Neuronal stem cell (in vitro differentiated cells): ENCODE measurements around the gene ENOX1.

Source experiments
- DNase-seq: peaks from one replicate; pipeline ENCODE4 v3.0.0-alpha.2; 2013; ENCODE audit warnings: low spot score
- H2AFZ ChIP-seq: one replicate; pipeline ENCODE4 v1.6.1; 2013; ENCODE audit warnings: mild to moderate bottlenecking, low read length, inconsistent platforms
- H2AK5ac ChIP-seq: 2 replicates; pipeline ENCODE4 v1.6.1; 2013; ENCODE audit warnings: low read depth, mild to moderate bottlenecking, inconsistent platforms, low read length, moderate library complexity, mixed read lengths
- H2BK120ac ChIP-seq: 2 replicates; pipeline ENCODE4 v1.6.1; 2013; ENCODE audit warnings: low read depth, mild to moderate bottlenecking, inconsistent platforms, low read length, moderate library complexity, mixed read lengths
- H2BK12ac ChIP-seq: one replicate; pipeline ENCODE4 v1.6.1; 2013; ENCODE audit warnings: low read length, inconsistent platforms
- H2BK15ac ChIP-seq: 2 replicates; pipeline ENCODE4 v1.6.1; 2013; ENCODE audit warnings: mild to moderate bottlenecking, low read length, inconsistent platforms, mixed read lengths
- H2BK5ac ChIP-seq: one replicate; pipeline ENCODE4 v1.6.1; 2013; ENCODE audit warnings: inconsistent platforms, mild to moderate bottlenecking, low read length, moderate library complexity
- H3K14ac ChIP-seq: one replicate; pipeline ENCODE4 v1.6.1; 2013; ENCODE audit warnings: low read length, inconsistent platforms
- H3K18ac ChIP-seq: 2 replicates; pipeline ENCODE4 v1.6.1; 2013; ENCODE audit warnings: low read length, inconsistent platforms
- H3K23ac ChIP-seq: 2 replicates; pipeline ENCODE4 v1.6.1; 2013; ENCODE audit warnings: low read depth, mild to moderate bottlenecking, mixed read lengths, low read length, inconsistent platforms; ENCODE audit not compliant: poor library complexity
- H3K27ac ChIP-seq: replicated peaks from 3 replicates; pipeline ENCODE4 v1.5.1; 2013; ENCODE audit warnings: low read length, inconsistent platforms
- H3K27me3 ChIP-seq, 3 experiments: 2 replicates each; pipeline ENCODE4 v1.6.1; 2013; ENCODE audit warnings: low read length in 3 of 3, mild to moderate bottlenecking in 2 of 3, inconsistent platforms in 1 of 3, low read depth in 1 of 3, mixed read lengths in 1 of 3, moderate library complexity in 1 of 3; ENCODE audit not compliant: control insufficient read depth in 3 of 3, insufficient read depth in 3 of 3
- H3K36me3 ChIP-seq, 2 donors: replicated peaks in 1 of 2; 2 replicates each; pipeline ENCODE4 v1.6.1; 2013; ENCODE audit warnings: low read length in 2 of 2; ENCODE audit not compliant: control insufficient read depth in 2 of 2, insufficient read depth in 2 of 2
- H3K4ac ChIP-seq: 2 replicates; pipeline ENCODE4 v1.6.1; 2013; ENCODE audit warnings: inconsistent platforms, mild to moderate bottlenecking, low read length, moderate library complexity
- H3K4me1 ChIP-seq, 2 donors: 1 replicate in 1 of 2; 2 replicates in 1 of 2; pipeline ENCODE4 v1.6.1; 2013; ENCODE audit warnings: low read length in 2 of 2, low read depth in 1 of 2; ENCODE audit not compliant: control insufficient read depth in 2 of 2, insufficient read depth in 1 of 2
- H3K4me2 ChIP-seq: one replicate; pipeline ENCODE4 v1.6.1; 2013; ENCODE audit warnings: mild to moderate bottlenecking, low read length, inconsistent platforms; ENCODE audit not compliant: insufficient read depth, poor library complexity, severe bottlenecking
- H3K4me3 ChIP-seq, 2 donors: 2 replicates each; pipeline ENCODE4 v1.5.1; 2013; ENCODE audit warnings: low read length in 2 of 2, mild to moderate bottlenecking in 2 of 2, inconsistent platforms in 1 of 2, moderate library complexity in 1 of 2
- H3K79me1 ChIP-seq: one replicate; pipeline ENCODE4 v1.6.1; 2013; ENCODE audit warnings: low read depth, mild to moderate bottlenecking, inconsistent platforms, low read length, moderate library complexity
- H3K9ac ChIP-seq: one replicate; pipeline ENCODE4 v1.6.1; 2013; ENCODE audit warnings: mild to moderate bottlenecking, low read depth, low read length, inconsistent platforms; ENCODE audit not compliant: poor library complexity
- H3K9me3 ChIP-seq, 2 donors: replicated peaks in 1 of 2; 2 replicates each; pipeline versions ENCODE3 to v1.6.1; 2013; ENCODE audit warnings: low read length in 2 of 2, mild to moderate bottlenecking in 2 of 2, inconsistent platforms in 1 of 2, low read depth in 1 of 2, mixed read lengths in 1 of 2, moderate library complexity in 1 of 2; ENCODE audit not compliant: control insufficient read depth in 2 of 2, insufficient read depth in 1 of 2
- H4K8ac ChIP-seq: one replicate; pipeline ENCODE4 v1.6.1; 2013; ENCODE audit warnings: low read depth, mild to moderate bottlenecking, inconsistent platforms, low read length, moderate library complexity
- H4K91ac ChIP-seq: one replicate; pipeline ENCODE4 v1.6.1; 2013; ENCODE audit warnings: low read length, low read depth, mild to moderate bottlenecking, inconsistent platforms; ENCODE audit not compliant: poor library complexity
- WGBS, 2 donors: extraction: QIAGEN DNeasy Blood & Tissue Kit; methylation state at CpG; one replicate each; pipeline ENCODE4 v1.1.7; 2013; ENCODE audit warnings: missing lambda C conversion rate in 2 of 2, mixed read lengths in 1 of 2; ENCODE audit not compliant: insufficient read length in 2 of 2, insufficient replicate concordance in 1 of 2; ENCODE audit errors: extremely low coverage in 2 of 2; 5-methylcytosine and 5-hydroxymethylcytosine counted together

Gene ENOX1

DNA sequence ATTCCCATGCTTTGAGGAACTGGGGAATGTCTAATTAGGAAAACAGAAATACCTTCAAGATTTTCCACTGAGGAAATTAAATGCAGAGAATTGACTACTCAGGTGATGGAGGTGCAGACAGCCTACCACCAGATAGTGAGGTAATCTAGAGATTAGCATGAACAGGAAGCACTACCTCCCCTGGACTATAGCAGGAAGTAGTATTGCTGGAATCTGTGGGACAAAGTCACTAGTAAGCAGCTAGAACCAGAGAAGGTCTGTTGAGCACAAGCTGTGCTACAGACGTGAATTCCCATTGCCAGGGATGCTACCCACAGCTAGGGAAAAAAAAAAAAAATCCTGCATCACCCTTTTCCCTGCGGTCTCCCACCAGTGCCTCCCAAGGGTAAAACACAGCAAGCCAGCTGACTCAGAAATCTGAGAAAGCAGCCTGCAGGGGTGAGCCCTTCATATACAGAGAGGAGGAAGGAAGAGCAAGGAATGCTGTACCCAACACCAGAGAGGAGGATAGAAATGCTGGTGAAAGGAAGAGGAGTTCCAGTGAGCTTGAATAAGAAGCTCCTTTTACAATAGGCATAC, 10.2 kb downstream of the ENOX1 start:
- no peak overlapping the region for H3K27ac ChIP-seq
- H3K4ac ChIP-seq: no peak overlapping the region
- H3K4me3 ChIP-seq: no peak overlapping the region
- peaks cover 6 to 8% of the 10 kb centered on the region in 2 donors for H3K4me1 ChIP-seq
- no peaks in the 10 kb centered on the region for H3K9me3 ChIP-seq
- no peak overlapping the region for H3K18ac ChIP-seq
- WGBS, 2 donors: no CpG with 5 or more reads among the region's 2 CpGs
- H2AFZ ChIP-seq: peak overlapping the region; percentile 47
- H2BK12ac ChIP-seq: no peak overlapping the region
- no peak for DNase-seq
- no peak overlapping the region for H2BK5ac ChIP-seq
- no peak overlapping the region for H2AK5ac ChIP-seq
- H3K4me2 ChIP-seq: no peak overlapping the region
- no peak overlapping the region for H3K23ac ChIP-seq
- H4K91ac ChIP-seq: no peak overlapping the region
- H3K9ac ChIP-seq: no peak overlapping the region
- no peak overlapping the region for H4K8ac ChIP-seq
- no peak overlapping the region for H2BK120ac ChIP-seq
- H3K27me3 ChIP-seq: no peaks in the 10 kb centered on the region
- no peak overlapping the region for H3K14ac ChIP-seq
- no peak overlapping the region for H2BK15ac ChIP-seq
- no peaks in the 10 kb centered on the region for H3K79me1 ChIP-seq
- H3K36me3 ChIP-seq: no peaks in the 10 kb centered on the region

DNA sequence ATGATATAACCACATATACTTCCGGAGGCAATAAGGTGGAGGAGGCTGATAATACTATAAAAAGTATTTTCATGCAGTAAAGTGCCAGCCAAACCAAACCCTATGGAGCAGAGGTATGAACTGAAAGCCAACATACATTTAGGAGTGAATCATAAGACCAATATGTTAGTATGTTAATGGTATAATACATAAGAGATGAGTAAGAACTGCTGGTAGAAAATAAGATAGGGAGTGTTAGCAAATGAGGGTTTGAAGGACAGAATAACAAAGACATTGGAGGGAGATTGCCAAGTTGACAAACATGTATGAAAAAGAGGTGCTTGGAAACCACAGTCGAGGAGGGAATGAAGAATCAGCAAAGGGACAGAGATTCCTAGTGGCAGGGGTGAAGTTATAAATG, 10.8 kb downstream of the ENOX1 start:
- H3K27ac ChIP-seq: no peak overlapping the region

GRCh38 chr13:43773602-43774001, 13.2 kb downstream of the ENOX1 start:
- Histone ChIP-seq H2BK12ac (no peak overlapping the region), H3K9ac (no peak overlapping the region), H2BK120ac (no peak overlapping the region), H3K4me3 (no peak overlapping the region), H2AK5ac (no peak overlapping the region), H2BK5ac (no peak overlapping the region), H4K8ac (no peak overlapping the region), H3K4me2 (no peak overlapping the region), H3K27ac (no peak overlapping the region), H3K27me3 (no peaks in the 10 kb centered on the region), H3K4me1 (peaks cover 6 to 8% of the 10 kb centered on the region in 2 donors), H3K9me3 (no peaks in the 10 kb centered on the region), H3K23ac (no peak overlapping the region), H4K91ac (no peak overlapping the region), H2BK15ac (no peak overlapping the region), H3K14ac (no peak overlapping the region), H3K36me3 (no peaks in the 10 kb centered on the region), H2AFZ (no peak overlapping the region), H3K18ac (no peak overlapping the region), H3K79me1 (no peaks in the 10 kb centered on the region), H3K4ac (no peak overlapping the region)
- WGBS, 2 donors: no CpG with 5 or more reads among the region's 2 CpGs
- no peak for DNase-seq

More for the DNA sequence above, 10.8 kb downstream of the ENOX1 start:
- H3K4me2 ChIP-seq: no peak overlapping the region
- H2BK12ac ChIP-seq: no peak overlapping the region
- no peak overlapping the region for H2AK5ac ChIP-seq
- H3K9ac ChIP-seq: no peak overlapping the region
- no peak overlapping the region for H2BK120ac ChIP-seq
- peaks cover 6 to 8% of the 10 kb centered on the region in 2 donors for H3K4me1 ChIP-seq
- no peak overlapping the region for H3K14ac ChIP-seq
- H3K18ac ChIP-seq: no peak overlapping the region
- no peak overlapping the region for H3K23ac ChIP-seq
- H3K27me3 ChIP-seq: no peaks in the 10 kb centered on the region
- no peaks in the 10 kb centered on the region for H3K36me3 ChIP-seq
- H2BK5ac ChIP-seq: no peak overlapping the region
- H3K9me3 ChIP-seq: no peaks in the 10 kb centered on the region
- no peak overlapping the region for H2BK15ac ChIP-seq
- WGBS, 2 donors: no CpG with 5 or more reads among the region's 2 CpGs
- no peak overlapping the region for H3K4ac ChIP-seq
- H3K4me3 ChIP-seq: no peak overlapping the region
- no peak overlapping the region for H4K91ac ChIP-seq
- DNase-seq: no peak
- no peak overlapping the region for H4K8ac ChIP-seq
- no peaks in the 10 kb centered on the region for H3K79me1 ChIP-seq
- no peak overlapping the region for H2AFZ ChIP-seq

DNA sequence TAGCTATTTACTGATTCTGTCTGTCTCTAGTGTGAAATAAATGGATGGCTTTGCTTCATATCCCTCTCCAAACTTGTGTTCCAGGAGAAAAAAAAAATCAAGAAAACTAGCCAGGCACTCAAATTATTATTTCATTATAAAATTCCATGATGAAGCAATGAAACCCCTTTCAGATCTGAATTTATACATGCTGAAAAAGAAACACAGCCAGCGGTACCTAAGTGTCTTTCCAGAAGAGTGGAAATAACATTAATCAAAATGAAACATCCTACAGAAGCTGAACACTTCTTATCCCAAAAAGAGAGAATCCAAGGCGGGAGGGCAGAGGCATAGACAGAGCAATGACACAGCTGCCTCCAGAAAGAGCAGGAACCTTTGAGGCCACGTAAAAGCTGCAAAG, 15.9 kb downstream of the ENOX1 start:
- no peaks in the 10 kb centered on the region for H3K27me3 ChIP-seq
- no peak overlapping the region for H3K27ac ChIP-seq
- H3K9ac ChIP-seq: no peak overlapping the region
- no peak overlapping the region for H3K23ac ChIP-seq
- no peak overlapping the region for H2BK5ac ChIP-seq
- no peak for DNase-seq
- no peaks in the 10 kb centered on the region for H3K79me1 ChIP-seq
- no peak overlapping the region for H3K4me2 ChIP-seq
- no peak overlapping the region for H2BK12ac ChIP-seq
- no peaks in the 10 kb centered on the region for H3K9me3 ChIP-seq
- no peak overlapping the region for H3K4me3 ChIP-seq
- H2AK5ac ChIP-seq: no peak overlapping the region
- no peak overlapping the region for H3K4ac ChIP-seq
- no peak overlapping the region for H4K91ac ChIP-seq
- no peak overlapping the region for H2BK15ac ChIP-seq
- no peak overlapping the region for H3K18ac ChIP-seq
- peaks cover 2 to 4% of the 10 kb centered on the region in 2 donors for H3K4me1 ChIP-seq
- H3K36me3 ChIP-seq: no peaks in the 10 kb centered on the region
- no peak overlapping the region for H4K8ac ChIP-seq
- no CpG with 5 or more reads among the region's 3 CpGs for WGBS, 2 donors
- H2AFZ ChIP-seq: no peak overlapping the region
- no peak overlapping the region for H3K14ac ChIP-seq
- no peak overlapping the region for H2BK120ac ChIP-seq
